H9 (cell line): ENCODE results near the gene CCDC148. TPM values are rescaled to one million over a fixed set of nuclear protein-coding genes. Genes with fewer than 3 reads are reported as not detected.

Experiments
- DNase-seq: peaks from one replicate; pipeline ENCODE4 v3.0.0-alpha.2; 2017
- H2AFZ ChIP-seq: one replicate; pipeline ENCODE4 v1.6.1; 2013; ENCODE audit warnings: mild to moderate bottlenecking, low read length, control low read depth, moderate library complexity
- H2AK5ac ChIP-seq: 2 replicates; pipeline ENCODE4 v1.6.1; 2013; ENCODE audit warnings: low read length, control low read depth, mixed read lengths; ENCODE audit not compliant: insufficient read length
- H2BK120ac ChIP-seq: one replicate; pipeline ENCODE4 v1.6.1; 2013; ENCODE audit warnings: low read depth, mild to moderate bottlenecking, low read length, control low read depth, inconsistent platforms; ENCODE audit not compliant: poor library complexity, severe bottlenecking
- H2BK12ac ChIP-seq: 2 replicates; pipeline ENCODE4 v1.6.1; 2013; ENCODE audit warnings: low read length, control low read depth, mixed read lengths, low read depth; ENCODE audit not compliant: insufficient read length
- H2BK15ac ChIP-seq: 2 replicates; pipeline ENCODE4 v1.6.1; 2013; ENCODE audit warnings: low read depth, low read length, control low read depth
- H2BK20ac ChIP-seq: one replicate; pipeline ENCODE4 v1.6.1; 2013; ENCODE audit warnings: low read depth, mild to moderate bottlenecking, low read length, control low read depth, inconsistent platforms; ENCODE audit not compliant: poor library complexity, severe bottlenecking
- H2BK5ac ChIP-seq: 2 replicates; pipeline ENCODE4 v1.6.1; 2013; ENCODE audit warnings: low read length, control low read depth, mixed read lengths; ENCODE audit not compliant: insufficient read length
- H3K14ac ChIP-seq: 2 replicates; pipeline ENCODE4 v1.6.1; 2013; ENCODE audit warnings: low read length, control low read depth; ENCODE audit not compliant: insufficient read depth
- H3K18ac ChIP-seq: 2 replicates; pipeline ENCODE4 v1.6.1; 2013; ENCODE audit warnings: low read depth, mild to moderate bottlenecking, mixed read lengths, low read length, control low read depth; ENCODE audit not compliant: insufficient read length
- H3K23ac ChIP-seq: 2 replicates; pipeline ENCODE4 v1.6.1; 2013; ENCODE audit warnings: low read length, control low read depth, mixed read lengths, low read depth; ENCODE audit not compliant: insufficient read length
- H3K23me2 ChIP-seq: 2 replicates; pipeline ENCODE4 v1.6.1; 2013; ENCODE audit warnings: low read depth, mild to moderate bottlenecking, mixed read lengths, low read length, control low read depth; ENCODE audit not compliant: insufficient read length, poor library complexity, severe bottlenecking
- H3K27ac ChIP-seq: 2 replicates; pipeline ENCODE4 v1.5.1; 2013; ENCODE audit warnings: low read length, control low read depth, mixed read lengths, low read depth; ENCODE audit not compliant: insufficient read length
- H3K27me3 ChIP-seq: 2 replicates; pipeline ENCODE4 v1.6.1; 2013; ENCODE audit warnings: low read length, control low read depth, inconsistent platforms; ENCODE audit not compliant: insufficient read depth
- H3K4ac ChIP-seq: 2 replicates; pipeline ENCODE4 v1.6.1; 2013; ENCODE audit warnings: low read depth, mild to moderate bottlenecking, control low read depth, inconsistent platforms, low read length, moderate library complexity
- H3K4me1 ChIP-seq: 2 replicates; pipeline ENCODE4 v1.6.1; 2013; ENCODE audit warnings: low read length, control low read depth, inconsistent platforms; ENCODE audit not compliant: insufficient read depth
- H3K4me2 ChIP-seq: 2 replicates; pipeline ENCODE4 v1.6.1; 2013; ENCODE audit warnings: low read length, control low read depth, mixed read lengths; ENCODE audit not compliant: insufficient read length, insufficient read depth
- H3K56ac ChIP-seq: 2 replicates; pipeline ENCODE4 v1.6.1; 2013; ENCODE audit warnings: low read depth, mild to moderate bottlenecking, mixed read lengths, low read length, control low read depth; ENCODE audit not compliant: insufficient read length
- H3K79me1 ChIP-seq: 2 replicates; pipeline ENCODE4 v1.6.1; 2013; ENCODE audit warnings: low read depth, mild to moderate bottlenecking, moderate library complexity, low read length, control low read depth, inconsistent platforms; ENCODE audit not compliant: insufficient read depth, poor library complexity, severe bottlenecking
- H3K79me2 ChIP-seq: 2 replicates; pipeline ENCODE4 v1.6.1; 2013; ENCODE audit warnings: low read length, control low read depth, inconsistent platforms; ENCODE audit not compliant: insufficient read depth
- H3K9ac ChIP-seq: 2 replicates; pipeline ENCODE4 v1.6.1; 2013; ENCODE audit warnings: low read length, control low read depth, mixed read lengths; ENCODE audit not compliant: insufficient read length; ENCODE audit errors: extremely low read depth
- H3K9me3 ChIP-seq: one replicate; pipeline ENCODE4 v1.6.1; 2013; ENCODE audit warnings: low read depth, low read length, inconsistent platforms; ENCODE audit not compliant: control insufficient read depth
- H3T11ph ChIP-seq: one replicate; pipeline ENCODE4 v1.6.1; 2013; ENCODE audit warnings: mild to moderate bottlenecking, low read length, control low read depth, inconsistent platforms
- H4K20me1 ChIP-seq: one replicate; pipeline ENCODE4 v1.6.1; 2013; ENCODE audit not compliant: control insufficient read depth, insufficient read length, insufficient read depth
- H4K5ac ChIP-seq: 2 replicates; pipeline ENCODE4 v1.6.1; 2013; ENCODE audit warnings: low read depth, mild to moderate bottlenecking, mixed read lengths, low read length, control low read depth; ENCODE audit not compliant: insufficient read length
- H4K8ac ChIP-seq: replicated peaks from 2 replicates; pipeline ENCODE4 v1.6.1; 2013; ENCODE audit warnings: low read length, control low read depth, mixed read lengths, low read depth; ENCODE audit not compliant: insufficient read length
- H4K91ac ChIP-seq: 2 replicates; pipeline ENCODE4 v1.6.1; 2013; ENCODE audit warnings: low read depth, mild to moderate bottlenecking, moderate library complexity, mixed read lengths, low read length, control low read depth; ENCODE audit not compliant: insufficient read length
- H3K27ac Mint-ChIP-seq, 3 experiments: 2 replicates in 2 of 3; 3 replicates in 1 of 3; pipeline ENCODE4 v1.8.0; 2020 to 2021; ENCODE audit warnings: mixed read lengths in 3 of 3, mild to moderate bottlenecking in 1 of 3, moderate library complexity in 1 of 3
- H3K27me3 Mint-ChIP-seq: 2 replicates; pipeline ENCODE4 v1.8.0; 2021; ENCODE audit warnings: low read depth, mild to moderate bottlenecking, moderate library complexity, mixed read lengths
- H3K36me3 Mint-ChIP-seq, 3 experiments: 2 replicates in 2 of 3; 3 replicates in 1 of 3; pipeline ENCODE4 v1.8.0; 2020 to 2021; ENCODE audit warnings: low read depth in 3 of 3, mixed read lengths in 3 of 3; ENCODE audit not compliant: insufficient read depth in 1 of 3
- H3K4me1 Mint-ChIP-seq, 2 experiments: 2 replicates each; pipeline ENCODE4 v1.8.0; 2020; ENCODE audit warnings: mixed read lengths in 2 of 2
- H3K4me3 Mint-ChIP-seq, 2 experiments: 2 replicates in 1 of 2; 3 replicates in 1 of 2; pipeline ENCODE4 v1.8.0; 2020 to 2021; ENCODE audit warnings: mild to moderate bottlenecking in 2 of 2, mixed read lengths in 2 of 2, moderate library complexity in 1 of 2
- H3K9me3 Mint-ChIP-seq, 2 experiments: 2 replicates in 1 of 2; 3 replicates in 1 of 2; pipeline ENCODE4 v1.8.0; 2020; ENCODE audit warnings: mild to moderate bottlenecking in 2 of 2, mixed read lengths in 2 of 2, moderate library complexity in 1 of 2
- CTCF ChIP-seq: fragments of 200-600 bp; sonication (generic); conservative IDR thresholded peaks from 3 replicates; pipeline ENCODE4 v1.8.0; 2021; ENCODE audit warnings: antibody characterized with exemption, mild to moderate bottlenecking
- WGBS: extraction: QIAGEN DNeasy Blood & Tissue Kit; methylation state at CpG from one replicate; pipeline ENCODE4 v1.1.7; 2013; ENCODE audit warnings: missing lambda C conversion rate, low lambda C conversion rate, mixed read lengths; ENCODE audit not compliant: insufficient read length; ENCODE audit errors: extremely low coverage; 5-methylcytosine and 5-hydroxymethylcytosine counted together
- total RNA-seq: library from RNA; stranded (reverse); gene quantifications from 2 replicates; pipeline ENCODE4 v1.2.1, GENCODE V29; 2021

The CCDC148 gene
- total RNA-seq, 1 experiment from 2014 or later, result 1.5 TPM

- DNase-seq, result no peak
Observed at GRCh38 chr2:158243392-158243791, 213.2 kb downstream of the CCDC148 start.

More at GRCh38 chr2:158243392-158243791, 213.2 kb downstream of the CCDC148 start:
- H3K14ac ChIP-seq, result no peak overlapping the region
- H3K27me3 Mint-ChIP-seq, result peaks cover 34% of the 10 kb centered on the region
- no peak overlapping the region for H4K8ac ChIP-seq
- H3K18ac ChIP-seq, result no peak overlapping the region
- H4K5ac ChIP-seq, result no peak overlapping the region
- no peaks in the 10 kb centered on the region for H3K79me2 ChIP-seq
- H2AK5ac ChIP-seq, result no peak overlapping the region
- no peak overlapping the region for H3K23ac ChIP-seq
- no peak overlapping the region for H3T11ph ChIP-seq
- H3K4me1 ChIP-seq, result peaks cover 4% of the 10 kb centered on the region; the same call in 1 of the 2 replicates
- H3K79me1 ChIP-seq, result no peaks in the 10 kb centered on the region
- H4K20me1 ChIP-seq, result no peaks in the 10 kb centered on the region
- H3K4me3 Mint-ChIP-seq, result no peak overlapping the region
- no peaks in the 10 kb centered on the region for H3K36me3 Mint-ChIP-seq
- no peak overlapping the region for H3K27ac ChIP-seq
- no peaks in the 10 kb centered on the region for H3K9me3 ChIP-seq
- no peak overlapping the region for H3K4ac ChIP-seq
- H2BK20ac ChIP-seq, result no peak overlapping the region
- no peak overlapping the region for H4K91ac ChIP-seq
- H3K9me3 Mint-ChIP-seq, result no peaks in the 10 kb centered on the region
- H3K23me2 ChIP-seq, result no peaks in the 10 kb centered on the region
- H3K27ac Mint-ChIP-seq, result no peak overlapping the region
- no peak for TF ChIP-seq CTCF
- no CpG with 5 or more reads among the region's 4 CpGs for WGBS
- peaks cover 25 to 26% of the 10 kb centered on the region in 2 experiments for H3K4me1 Mint-ChIP-seq
- H3K27me3 ChIP-seq, result no peaks in the 10 kb centered on the region
- H3K56ac ChIP-seq, result no peak overlapping the region
- no peak overlapping the region for H2BK12ac ChIP-seq
- H2BK15ac ChIP-seq, result no peak overlapping the region
- no peak overlapping the region for H2BK5ac ChIP-seq
- H2BK120ac ChIP-seq, result no peak overlapping the region
- H2AFZ ChIP-seq, result no peak overlapping the region
- no peak overlapping the region for H3K9ac ChIP-seq
- H3K4me2 ChIP-seq, result no peak overlapping the region
